DOHH2 (cell line): ENCODE measurements around the gene IRS1.

ENCODE experiments used
- H3F3A ChIP-seq: fragments of 200-600 bp; sonication (generic), shearing (Covaris generic); 2 replicates; pipeline ENCODE4 v1.6.0; 2016; ENCODE audit warnings: antibody characterized with exemption, mild to moderate bottlenecking; ENCODE audit not compliant: control insufficient read depth, insufficient read depth
- H3K27ac ChIP-seq: fragments of 200-600 bp; sonication (generic); 2 replicates; pipeline ENCODE4 v1.5.1; 2014; ENCODE audit warnings: low read depth, mild to moderate bottlenecking, low read length, moderate library complexity
- H3K27me3 ChIP-seq: fragments of 200-600 bp; sonication (generic); 2 replicates; pipeline ENCODE4 v1.6.1; 2014; ENCODE audit warnings: mild to moderate bottlenecking, low read length, mixed read lengths; ENCODE audit not compliant: control insufficient read depth
- H3K36me3 ChIP-seq: fragments of 200-600 bp; sonication (generic); 2 replicates; pipeline ENCODE4 v1.6.1; 2014; ENCODE audit warnings: mild to moderate bottlenecking, low read length, moderate library complexity, mixed read lengths; ENCODE audit not compliant: control insufficient read depth
- H3K4me1 ChIP-seq: fragments of 200-600 bp; sonication (generic); 2 replicates; pipeline ENCODE4 v1.6.1; 2014; ENCODE audit warnings: mild to moderate bottlenecking, low read length, mixed read lengths; ENCODE audit not compliant: control insufficient read depth
- H3K4me2 ChIP-seq: fragments of 200-600 bp; sonication (generic); 2 replicates; pipeline ENCODE4 v1.6.0; 2014; ENCODE audit warnings: mild to moderate bottlenecking, low read length, moderate library complexity
- H3K4me3 ChIP-seq: fragments of 200-600 bp; sonication (generic); 2 replicates; pipeline ENCODE4 v1.5.1; 2014; ENCODE audit warnings: mild to moderate bottlenecking, low read length, mixed read lengths
- H3K79me2 ChIP-seq: fragments of 200-600 bp; sonication (generic); 2 replicates; pipeline ENCODE4 v1.6.1; 2014; ENCODE audit warnings: mild to moderate bottlenecking, low read length, mixed read lengths; ENCODE audit not compliant: control insufficient read depth
- H3K9me2 ChIP-seq: fragments of 200-600 bp; sonication (generic); replicated peaks from 2 replicates; pipeline ENCODE4 v1.6.1; 2014; ENCODE audit warnings: mild to moderate bottlenecking, low read length, mixed read lengths; ENCODE audit not compliant: control insufficient read depth
- H3K9me3 ChIP-seq: fragments of 200-600 bp; sonication (generic); 2 replicates; pipeline ENCODE4 v1.6.1; 2014; ENCODE audit warnings: antibody characterized with exemption, low read length, mixed read lengths; ENCODE audit not compliant: control insufficient read depth, insufficient read depth
- H4K20me1 ChIP-seq: fragments of 200-600 bp; sonication (generic); 2 replicates; pipeline ENCODE4 v1.6.0; 2014; ENCODE audit warnings: low read depth, mild to moderate bottlenecking, antibody characterized with exemption, low read length, moderate library complexity; ENCODE audit not compliant: control insufficient read depth, insufficient read depth
- EZH2phosphoT487 ChIP-seq: fragments of 200-600 bp; sonication (generic); IDR thresholded peaks from 2 replicates; pipeline ENCODE4 v1.6.1; 2017; ENCODE audit warnings: borderline replicate concordance, mild to moderate bottlenecking, antibody characterized with exemption, low read length, moderate library complexity, mixed read lengths
- TF ChIP-seq, protein P1 (sequence below): fragments of 200-600 bp; sonication (generic); IDR thresholded peaks from one replicate; pipeline ENCODE4 v1.5.1; 2014; ENCODE audit warnings: antibody characterized with exemption, mild to moderate bottlenecking, low read depth, low read length; ENCODE audit not compliant: poor library complexity, severe bottlenecking

Gene IRS1

GRCh38 chr2:226701052-226701451 lies 98.6 kb downstream of the IRS1 start:
- H3K9me3 ChIP-seq = no peaks in the 10 kb centered on the region
- H3K9me2 ChIP-seq = no peaks in the 10 kb centered on the region
- TF ChIP-seq, protein P1, sequence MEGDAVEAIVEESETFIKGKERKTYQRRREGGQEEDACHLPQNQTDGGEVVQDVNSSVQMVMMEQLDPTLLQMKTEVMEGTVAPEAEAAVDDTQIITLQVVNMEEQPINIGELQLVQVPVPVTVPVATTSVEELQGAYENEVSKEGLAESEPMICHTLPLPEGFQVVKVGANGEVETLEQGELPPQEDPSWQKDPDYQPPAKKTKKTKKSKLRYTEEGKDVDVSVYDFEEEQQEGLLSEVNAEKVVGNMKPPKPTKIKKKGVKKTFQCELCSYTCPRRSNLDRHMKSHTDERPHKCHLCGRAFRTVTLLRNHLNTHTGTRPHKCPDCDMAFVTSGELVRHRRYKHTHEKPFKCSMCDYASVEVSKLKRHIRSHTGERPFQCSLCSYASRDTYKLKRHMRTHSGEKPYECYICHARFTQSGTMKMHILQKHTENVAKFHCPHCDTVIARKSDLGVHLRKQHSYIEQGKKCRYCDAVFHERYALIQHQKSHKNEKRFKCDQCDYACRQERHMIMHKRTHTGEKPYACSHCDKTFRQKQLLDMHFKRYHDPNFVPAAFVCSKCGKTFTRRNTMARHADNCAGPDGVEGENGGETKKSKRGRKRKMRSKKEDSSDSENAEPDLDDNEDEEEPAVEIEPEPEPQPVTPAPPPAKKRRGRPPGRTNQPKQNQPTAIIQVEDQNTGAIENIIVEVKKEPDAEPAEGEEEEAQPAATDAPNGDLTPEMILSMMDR = no peak
- TF ChIP-seq EZH2phosphoT487 = no peak
- no peaks in the 10 kb centered on the region for H3K27me3 ChIP-seq
- no peaks in the 10 kb centered on the region for H3F3A ChIP-seq
- H4K20me1 ChIP-seq = no peaks in the 10 kb centered on the region
- H3K36me3 ChIP-seq = no peaks in the 10 kb centered on the region
- H3K4me1 ChIP-seq = no peaks in the 10 kb centered on the region
- no peak overlapping the region for H3K4me3 ChIP-seq
- H3K27ac ChIP-seq = no peak overlapping the region
- no peaks in the 10 kb centered on the region for H3K79me2 ChIP-seq
- no peak overlapping the region for H3K4me2 ChIP-seq

- H4K20me1 ChIP-seq = no peaks in the 10 kb centered on the region
- no peaks in the 10 kb centered on the region for H3K4me1 ChIP-seq
- H3K36me3 ChIP-seq = no peaks in the 10 kb centered on the region
- H3K27me3 ChIP-seq = no peaks in the 10 kb centered on the region
- no peaks in the 10 kb centered on the region for H3K79me2 ChIP-seq
- TF ChIP-seq, protein P1 = no peak
- TF ChIP-seq EZH2phosphoT487 = no peak
- no peaks in the 10 kb centered on the region for H3F3A ChIP-seq
- H3K4me2 ChIP-seq = no peak overlapping the region
- H3K9me3 ChIP-seq = no peaks in the 10 kb centered on the region
- H3K4me3 ChIP-seq = no peak overlapping the region
- H3K27ac ChIP-seq = no peak overlapping the region
- no peaks in the 10 kb centered on the region for H3K9me2 ChIP-seq
These were observed 100.3 kb downstream of the IRS1 start for GRCh38 chr2:226699321-226699720.

GRCh38 chr2:226698671-226699070 lies 100.9 kb downstream of the IRS1 start:
- Histone ChIP-seq H4K20me1 (no peaks in the 10 kb centered on the region), H3K4me3 (no peak overlapping the region), H3K9me2 (no peaks in the 10 kb centered on the region), H3F3A (no peaks in the 10 kb centered on the region), H3K27ac (no peak overlapping the region), H3K4me1 (no peaks in the 10 kb centered on the region), H3K79me2 (no peaks in the 10 kb centered on the region), H3K9me3 (no peaks in the 10 kb centered on the region), H3K36me3 (no peaks in the 10 kb centered on the region), H3K27me3 (no peaks in the 10 kb centered on the region), H3K4me2 (no peak overlapping the region)
- TF ChIP-seq, protein P1 = no peak
- TF ChIP-seq EZH2phosphoT487 = no peak
